ENCODE measurements around the gene NFKBIE. TPM values are rescaled to one million over a fixed set of nuclear protein-coding genes. Genes with fewer than 3 reads are reported as not detected.

Gene NFKBIE
- total and polyA plus RNA-seq, 2 of the 13 experiments (the other 11 are each of a cell fraction or from before 2014, with no cell fraction given) = 6.7 to 14.5 TPM

DNA sequence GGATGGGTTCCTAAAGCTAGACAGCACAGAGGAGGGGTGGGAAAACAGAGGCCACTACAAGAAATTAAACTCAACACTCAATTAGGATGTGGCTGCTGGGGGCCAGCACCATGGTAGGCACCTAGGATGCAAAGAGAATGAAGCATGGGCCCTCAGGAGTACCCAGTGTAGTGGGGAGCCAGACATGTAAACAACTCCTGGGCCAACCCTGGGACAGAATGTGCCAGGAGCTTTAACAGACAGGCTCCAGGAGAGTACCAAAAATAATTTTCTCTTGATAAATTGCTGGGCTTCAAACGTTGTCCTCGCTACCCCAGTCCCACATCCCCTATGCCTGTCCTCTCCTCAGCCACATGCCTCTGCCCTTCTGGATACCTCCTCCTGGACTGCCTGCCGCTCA, 6.6 kb upstream of the NFKBIE start:
- H3K79me2 ChIP-seq (ENCODE audit: insufficient read depth, low read length) = no peaks in the 10 kb centered on the region
- H3K27ac ChIP-seq (ENCODE audit: extremely low read length, insufficient read depth, low read length) = no peak overlapping the region
- in situ Hi-C loops (cut with HindIII; ENCODE audit: extremely low pct_ligation_motif_present, low pct_unique_long_range_greater_than_20kb) (loop anchor here (5.0 kb wide), 1 partner anchor 65 kb away; no protein-coding TSS in a partner anchor), intact Hi-C loops (cut with micrococcal nuclease; ENCODE audit: unreplicated experiment) (no loop called here)
- BruUV-seq (replicated peaks) = no TSS peak
- DNase-seq (ENCODE audit: low spot score) (no peak), FAIRE-seq (no peak), ATAC-seq (no peak)
- no peaks in the 10 kb centered on the region for H4K20me1 ChIP-seq (ENCODE audit: insufficient read depth, low read length)
- H2AFZ ChIP-seq (ENCODE audit: low read length) = no peak overlapping the region
- no peaks in the 10 kb centered on the region for H3K9me3 ChIP-seq (ENCODE audit: low read length)
- H3K4me3 ChIP-seq (replicated peaks in 1 of 3; ENCODE audit: insufficient read depth in 1 of 3, low read depth in 2 of 3, low read length in 3 of 3) = no peak overlapping the region
- H3K27me3 ChIP-seq (ENCODE audit: control insufficient read depth in 1 of 2, insufficient read depth in 2 of 2, low read length in 2 of 2) = peaks cover 27 to 78% of the 10 kb centered on the region in 2 experiments
- 7% methylated on average over 3 of the region's 3 CpGs for WGBS (ENCODE audit: low lambda C conversion rate)
- ChIA-PET POLR2A (no interaction called here), CTCF (ENCODE audit: low intra/inter-chr PET ratio, low total read pairs) (no interaction called here)
- no peaks in the 10 kb centered on the region for H3K36me3 ChIP-seq (replicated peaks in 1 of 2; ENCODE audit: control insufficient read depth in 1 of 2, insufficient read depth in 2 of 2, low read length in 2 of 2)
- no peak overlapping the region for H3K9ac ChIP-seq (ENCODE audit: insufficient read depth, low read depth, low read length)
- no peak overlapping the region for H3K4me2 ChIP-seq (ENCODE audit: low read depth, low read length)
- peaks cover 41% of the 10 kb centered on the region for H3K4me1 ChIP-seq (ENCODE audit: insufficient read depth, low read length)
- no peak for TF ChIP-seq NCOA5 (CRISPR knock-in tag; IDR thresholded peaks at IDR 0.05)
- no peak for TF ChIP-seq CBX1 (IDR thresholded peaks at IDR 0.05; ENCODE audit: low read depth)
- TF ChIP-seq, protein P1, sequence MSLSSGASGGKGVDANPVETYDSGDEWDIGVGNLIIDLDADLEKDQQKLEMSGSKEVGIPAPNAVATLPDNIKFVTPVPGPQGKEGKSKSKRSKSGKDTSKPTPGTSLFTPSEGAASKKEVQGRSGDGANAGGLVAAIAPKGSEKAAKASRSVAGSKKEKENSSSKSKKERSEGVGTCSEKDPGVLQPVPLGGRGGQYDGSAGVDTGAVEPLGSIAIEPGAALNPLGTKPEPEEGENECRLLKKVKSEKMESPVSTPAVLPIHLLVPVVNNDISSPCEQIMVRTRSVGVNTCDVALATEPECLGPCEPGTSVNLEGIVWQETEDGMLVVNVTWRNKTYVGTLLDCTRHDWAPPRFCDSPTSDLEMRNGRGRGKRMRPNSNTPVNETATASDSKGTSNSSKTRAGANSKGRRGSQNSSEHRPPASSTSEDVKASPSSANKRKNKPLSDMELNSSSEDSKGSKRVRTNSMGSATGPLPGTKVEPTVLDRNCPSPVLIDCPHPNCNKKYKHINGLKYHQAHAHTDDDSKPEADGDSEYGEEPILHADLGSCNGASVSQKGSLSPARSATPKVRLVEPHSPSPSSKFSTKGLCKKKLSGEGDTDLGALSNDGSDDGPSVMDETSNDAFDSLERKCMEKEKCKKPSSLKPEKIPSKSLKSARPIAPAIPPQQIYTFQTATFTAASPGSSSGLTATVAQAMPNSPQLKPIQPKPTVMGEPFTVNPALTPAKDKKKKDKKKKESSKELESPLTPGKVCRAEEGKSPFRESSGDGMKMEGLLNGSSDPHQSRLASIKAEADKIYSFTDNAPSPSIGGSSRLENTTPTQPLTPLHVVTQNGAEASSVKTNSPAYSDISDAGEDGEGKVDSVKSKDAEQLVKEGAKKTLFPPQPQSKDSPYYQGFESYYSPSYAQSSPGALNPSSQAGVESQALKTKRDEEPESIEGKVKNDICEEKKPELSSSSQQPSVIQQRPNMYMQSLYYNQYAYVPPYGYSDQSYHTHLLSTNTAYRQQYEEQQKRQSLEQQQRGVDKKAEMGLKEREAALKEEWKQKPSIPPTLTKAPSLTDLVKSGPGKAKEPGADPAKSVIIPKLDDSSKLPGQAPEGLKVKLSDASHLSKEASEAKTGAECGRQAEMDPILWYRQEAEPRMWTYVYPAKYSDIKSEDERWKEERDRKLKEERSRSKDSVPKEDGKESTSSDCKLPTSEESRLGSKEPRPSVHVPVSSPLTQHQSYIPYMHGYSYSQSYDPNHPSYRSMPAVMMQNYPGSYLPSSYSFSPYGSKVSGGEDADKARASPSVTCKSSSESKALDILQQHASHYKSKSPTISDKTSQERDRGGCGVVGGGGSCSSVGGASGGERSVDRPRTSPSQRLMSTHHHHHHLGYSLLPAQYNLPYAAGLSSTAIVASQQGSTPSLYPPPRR (CRISPR knock-in tag; IDR thresholded peaks at IDR 0.05; ENCODE audit: borderline replicate concordance) = no peak
- TF ChIP-seq, protein P2, sequence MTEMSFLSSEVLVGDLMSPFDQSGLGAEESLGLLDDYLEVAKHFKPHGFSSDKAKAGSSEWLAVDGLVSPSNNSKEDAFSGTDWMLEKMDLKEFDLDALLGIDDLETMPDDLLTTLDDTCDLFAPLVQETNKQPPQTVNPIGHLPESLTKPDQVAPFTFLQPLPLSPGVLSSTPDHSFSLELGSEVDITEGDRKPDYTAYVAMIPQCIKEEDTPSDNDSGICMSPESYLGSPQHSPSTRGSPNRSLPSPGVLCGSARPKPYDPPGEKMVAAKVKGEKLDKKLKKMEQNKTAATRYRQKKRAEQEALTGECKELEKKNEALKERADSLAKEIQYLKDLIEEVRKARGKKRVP (CRISPR knock-in tag; IDR thresholded peaks at IDR 0.05) = no peak
- TF ChIP-seq, protein P3, sequence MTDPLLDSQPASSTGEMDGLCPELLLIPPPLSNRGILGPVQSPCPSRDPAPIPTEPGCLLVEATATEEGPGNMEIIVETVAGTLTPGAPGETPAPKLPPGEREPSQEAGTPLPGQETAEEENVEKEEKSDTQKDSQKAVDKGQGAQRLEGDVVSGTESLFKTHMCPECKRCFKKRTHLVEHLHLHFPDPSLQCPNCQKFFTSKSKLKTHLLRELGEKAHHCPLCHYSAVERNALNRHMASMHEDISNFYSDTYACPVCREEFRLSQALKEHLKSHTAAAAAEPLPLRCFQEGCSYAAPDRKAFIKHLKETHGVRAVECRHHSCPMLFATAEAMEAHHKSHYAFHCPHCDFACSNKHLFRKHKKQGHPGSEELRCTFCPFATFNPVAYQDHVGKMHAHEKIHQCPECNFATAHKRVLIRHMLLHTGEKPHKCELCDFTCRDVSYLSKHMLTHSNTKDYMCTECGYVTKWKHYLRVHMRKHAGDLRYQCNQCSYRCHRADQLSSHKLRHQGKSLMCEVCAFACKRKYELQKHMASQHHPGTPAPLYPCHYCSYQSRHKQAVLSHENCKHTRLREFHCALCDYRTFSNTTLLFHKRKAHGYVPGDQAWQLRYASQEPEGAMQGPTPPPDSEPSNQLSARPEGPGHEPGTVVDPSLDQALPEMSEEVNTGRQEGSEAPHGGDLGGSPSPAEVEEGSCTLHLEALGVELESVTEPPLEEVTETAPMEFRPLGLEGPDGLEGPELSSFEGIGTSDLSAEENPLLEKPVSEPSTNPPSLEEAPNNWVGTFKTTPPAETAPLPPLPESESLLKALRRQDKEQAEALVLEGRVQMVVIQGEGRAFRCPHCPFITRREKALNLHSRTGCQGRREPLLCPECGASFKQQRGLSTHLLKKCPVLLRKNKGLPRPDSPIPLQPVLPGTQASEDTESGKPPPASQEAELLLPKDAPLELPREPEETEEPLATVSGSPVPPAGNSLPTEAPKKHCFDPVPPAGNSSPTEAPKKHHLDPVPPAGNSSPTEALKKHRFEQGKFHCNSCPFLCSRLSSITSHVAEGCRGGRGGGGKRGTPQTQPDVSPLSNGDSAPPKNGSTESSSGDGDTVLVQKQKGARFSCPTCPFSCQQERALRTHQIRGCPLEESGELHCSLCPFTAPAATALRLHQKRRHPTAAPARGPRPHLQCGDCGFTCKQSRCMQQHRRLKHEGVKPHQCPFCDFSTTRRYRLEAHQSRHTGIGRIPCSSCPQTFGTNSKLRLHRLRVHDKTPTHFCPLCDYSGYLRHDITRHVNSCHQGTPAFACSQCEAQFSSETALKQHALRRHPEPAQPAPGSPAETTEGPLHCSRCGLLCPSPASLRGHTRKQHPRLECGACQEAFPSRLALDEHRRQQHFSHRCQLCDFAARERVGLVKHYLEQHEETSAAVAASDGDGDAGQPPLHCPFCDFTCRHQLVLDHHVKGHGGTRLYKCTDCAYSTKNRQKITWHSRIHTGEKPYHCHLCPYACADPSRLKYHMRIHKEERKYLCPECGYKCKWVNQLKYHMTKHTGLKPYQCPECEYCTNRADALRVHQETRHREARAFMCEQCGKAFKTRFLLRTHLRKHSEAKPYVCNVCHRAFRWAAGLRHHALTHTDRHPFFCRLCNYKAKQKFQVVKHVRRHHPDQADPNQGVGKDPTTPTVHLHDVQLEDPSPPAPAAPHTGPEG (CRISPR knock-in tag; IDR thresholded peaks at IDR 0.05) = no peak
- no peak for TF ChIP-seq U2AF1 (optimal IDR thresholded peaks at IDR 0.05; ENCODE audit: low read depth, low read length)
- no peak for TF ChIP-seq ZNF720 (CRISPR knock-in tag; IDR thresholded peaks at IDR 0.05)
- no peak for TF ChIP-seq SMAD1 (CRISPR knock-in tag; IDR thresholded peaks at IDR 0.05; ENCODE audit: borderline replicate concordance, low read depth)
- no peak for TF ChIP-seq ZNF205 (CRISPR knock-in tag; IDR thresholded peaks at IDR 0.05)
- no peak for TF ChIP-seq ZMAT5 (CRISPR knock-in tag; IDR thresholded peaks at IDR 0.05; ENCODE audit: borderline replicate concordance, low read depth)
- TF ChIP-seq, protein P4, sequence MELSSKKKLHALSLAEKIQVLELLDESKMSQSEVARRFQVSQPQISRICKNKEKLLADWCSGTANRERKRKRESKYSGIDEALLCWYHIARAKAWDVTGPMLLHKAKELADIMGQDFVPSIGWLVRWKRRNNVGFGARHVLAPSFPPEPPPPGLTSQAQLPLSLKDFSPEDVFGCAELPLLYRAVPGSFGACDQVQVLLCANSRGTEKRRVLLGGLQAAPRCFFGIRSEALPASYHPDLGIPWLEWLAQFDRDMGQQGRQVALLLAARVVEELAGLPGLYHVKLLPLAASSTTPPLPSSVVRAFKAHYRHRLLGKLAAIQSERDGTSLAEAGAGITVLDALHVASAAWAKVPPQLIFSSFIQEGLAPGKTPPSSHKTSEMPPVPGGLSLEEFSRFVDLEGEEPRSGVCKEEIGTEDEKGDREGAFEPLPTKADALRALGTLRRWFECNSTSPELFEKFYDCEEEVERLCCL (CRISPR knock-in tag; IDR thresholded peaks at IDR 0.05; ENCODE audit: borderline replicate concordance) = no peak

Measured in HepG2 (cell line).